Sigmoid colon (tissue), 4 donors: Measurements from ENCODE around the gene ARHGEF10L.

Experiments
- CTCF ChIP-seq, 4 experiments: fragments of 450-650 bp in 3 of 4; fragments of 200-600 bp in 1 of 4; IDR thresholded peaks; one replicate each; pipeline ENCODE4 v1.5.1; 2016 to 2019; ENCODE audit warnings: antibody characterized with exemption in 4 of 4, mild to moderate bottlenecking in 3 of 4, moderate library complexity in 2 of 4
- POLR2A ChIP-seq, 2 donors: fragments of 450-650 bp; IDR thresholded peaks; one replicate each; pipeline ENCODE4 v1.6.1; 2016; ENCODE audit warnings: antibody characterized with exemption in 2 of 2, mild to moderate bottlenecking in 2 of 2, moderate library complexity in 2 of 2
- POLR2AphosphoS5 ChIP-seq, 4 donors: sonication (generic); formaldehyde crosslinking; IDR thresholded peaks; one replicate each; pipeline ENCODE4 v1.6.1; 2017; ENCODE audit warnings: antibody characterized with exemption in 4 of 4

- TF ChIP-seq CTCF (IDR thresholded peaks at IDR 0.05): no peak
- TF ChIP-seq POLR2AphosphoS5 (IDR thresholded peaks at IDR 0.05): no peak
- TF ChIP-seq POLR2A (IDR thresholded peaks at IDR 0.05): no peak
Observed at GRCh38 chr1:17688217-17688810, 148.8 kb downstream of the ARHGEF10L start.
